GM19455 (cell line): ENCODE measurements around the gene ADGRG6.
"Not testable (repeated sequence)": the region's sequence is repeated elsewhere in the genome, so short reads cannot be mapped to it uniquely, and the experiment has no call there.

Source experiments
- ATAC-seq: cut with Tn5 transposase; IDR thresholded peaks from one replicate; pipeline ENCODE4 v1.9.1; 2021; ENCODE audit not compliant: unreplicated experiment

Gene ADGRG6

DNA sequence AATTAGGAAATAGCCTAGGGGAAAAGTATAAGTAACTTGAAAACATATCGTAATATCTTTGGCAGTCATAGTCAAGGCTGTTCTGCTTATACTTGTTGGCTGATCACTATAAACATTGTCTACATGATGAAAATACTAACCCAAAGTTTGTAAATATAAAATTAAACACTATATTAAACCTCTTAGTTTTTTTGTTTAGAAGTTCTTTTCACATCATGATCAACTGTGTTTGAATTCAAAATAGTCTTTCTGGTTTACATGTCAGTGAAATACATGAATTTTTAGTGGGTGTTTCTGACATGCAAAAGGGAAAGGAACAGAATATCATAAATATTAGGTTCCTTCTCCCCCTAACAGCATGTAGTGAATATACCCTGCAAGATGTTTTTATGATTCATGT is 43.5 kb downstream of the ADGRG6 start:
- no peak for ATAC-seq

DNA sequence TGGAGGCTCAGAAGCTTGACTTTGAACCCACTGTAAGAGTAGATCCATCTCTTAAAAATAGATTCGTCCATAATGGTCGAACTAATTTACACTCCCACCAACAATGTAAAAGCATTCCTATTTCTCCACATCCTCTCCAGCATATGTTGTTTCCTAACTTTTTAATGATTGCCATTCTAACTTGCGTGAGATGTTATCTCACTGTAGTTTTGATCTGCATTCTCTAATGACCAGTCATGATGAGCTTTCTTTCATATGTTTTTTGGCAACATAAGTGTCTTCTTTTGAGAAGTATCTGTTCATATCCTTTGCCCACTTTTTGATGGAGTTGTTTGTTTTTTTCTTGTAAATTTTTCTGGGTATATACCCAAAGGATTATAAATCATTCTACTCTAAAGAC is 44.4 kb downstream of the ADGRG6 start:
- ATAC-seq: not testable (repeated sequence)

DNA sequence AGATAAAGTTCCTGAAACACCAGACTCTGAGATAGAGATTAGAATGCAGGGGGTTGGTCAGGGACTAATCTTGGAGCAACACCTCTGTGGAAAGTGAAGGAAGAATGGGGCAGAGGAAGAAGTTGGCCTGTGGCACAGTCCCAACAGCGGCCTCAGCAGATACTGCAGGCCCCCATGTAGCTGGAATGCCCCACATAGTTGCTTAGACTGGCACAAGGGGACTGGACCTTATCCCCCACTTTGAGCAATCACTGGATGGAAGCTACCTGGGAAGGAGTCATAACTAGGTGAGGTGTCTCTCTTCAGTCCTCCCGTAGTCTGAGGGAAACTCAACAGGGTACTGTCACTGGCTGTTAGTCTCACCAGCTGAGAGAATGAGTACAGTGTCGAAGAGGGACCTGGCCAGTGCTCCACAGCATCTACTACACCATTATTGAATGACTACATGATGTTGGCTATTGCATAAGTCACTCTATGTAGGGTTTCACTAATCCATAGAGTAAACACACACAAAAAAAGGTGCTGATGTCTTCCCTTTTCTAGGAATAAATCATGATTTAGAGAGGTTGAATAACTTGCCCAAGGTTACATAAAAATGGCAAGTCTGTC is 47.5 kb downstream of the ADGRG6 start:
- ATAC-seq: no peak

DNA sequence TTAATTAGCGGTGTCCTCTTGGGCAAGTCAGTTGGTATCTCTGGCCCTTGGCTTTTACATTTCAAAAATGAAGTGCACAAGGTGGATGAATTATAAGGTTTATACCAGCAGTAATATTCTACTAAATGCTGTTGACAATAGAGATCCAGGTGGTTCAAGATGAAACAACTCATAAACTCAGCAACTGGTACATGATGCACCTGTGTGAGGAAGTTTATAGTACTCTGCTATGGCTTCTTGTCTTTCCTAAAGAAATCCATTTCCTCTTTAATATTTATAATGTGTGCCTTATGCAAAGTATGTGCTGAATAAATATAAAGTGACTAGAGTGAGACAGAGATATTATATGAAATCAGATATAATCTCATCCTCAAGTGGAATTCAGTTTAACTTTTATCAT is 48.5 kb downstream of the ADGRG6 start:
- no peak for ATAC-seq

DNA sequence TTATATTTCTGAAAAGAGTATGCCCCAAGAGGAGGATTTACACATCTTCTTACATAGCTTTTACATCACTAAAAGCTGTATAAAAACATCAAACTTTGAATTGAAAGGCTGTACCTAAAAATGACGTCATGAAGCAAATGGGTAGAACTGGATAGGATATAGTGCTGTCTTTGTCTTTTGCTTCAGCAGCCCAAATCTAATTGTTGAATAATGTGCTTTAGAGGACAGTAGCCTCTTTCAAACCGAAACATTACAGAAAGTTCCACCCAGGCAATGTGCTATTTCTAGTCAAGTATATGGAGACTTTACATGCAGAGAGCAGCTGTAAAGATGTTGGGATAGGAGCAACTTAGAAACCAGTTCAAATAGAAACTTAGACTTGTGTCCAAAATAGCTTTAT is 51.9 kb downstream of the ADGRG6 start:
- ATAC-seq: no peak

GRCh38 chr6:142354650-142355049 is 52.8 kb downstream of the ADGRG6 start:
- ATAC-seq: no peak

DNA sequence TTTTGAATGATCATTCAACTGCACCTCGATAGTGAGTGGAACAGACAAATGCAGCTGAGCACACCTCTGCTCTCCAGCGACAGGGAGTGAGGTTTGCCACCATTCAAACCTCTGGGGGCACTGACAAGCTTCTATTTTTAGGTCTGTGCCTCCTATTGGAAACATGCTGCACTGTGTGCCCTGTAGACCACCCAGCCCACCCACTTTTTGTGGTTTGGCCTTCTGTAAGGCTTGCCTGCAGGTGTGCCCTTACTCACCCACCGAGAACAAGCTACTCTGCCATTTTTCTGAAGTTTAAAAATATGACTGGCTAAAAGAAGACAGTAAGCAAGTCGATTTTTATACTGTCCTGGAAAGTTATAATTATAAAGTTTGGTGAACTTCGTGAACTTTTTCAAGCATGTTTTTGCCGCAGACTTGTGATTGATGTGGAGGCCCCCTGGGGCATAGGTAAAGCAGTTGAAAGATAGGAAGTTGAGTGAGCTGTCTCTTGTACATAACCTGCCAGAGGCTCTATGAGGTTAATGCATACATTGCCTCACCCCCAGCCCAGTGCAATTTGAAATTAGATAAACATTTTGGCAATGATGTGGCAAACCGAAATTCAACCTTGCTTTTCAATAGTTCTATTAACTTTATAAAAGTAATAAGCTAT is 53.8 kb downstream of the ADGRG6 start:
- ATAC-seq: no peak

- ATAC-seq: no peak
Observed at GRCh38 chr6:142356201-142356883, 54.5 kb downstream of the ADGRG6 start.

DNA sequence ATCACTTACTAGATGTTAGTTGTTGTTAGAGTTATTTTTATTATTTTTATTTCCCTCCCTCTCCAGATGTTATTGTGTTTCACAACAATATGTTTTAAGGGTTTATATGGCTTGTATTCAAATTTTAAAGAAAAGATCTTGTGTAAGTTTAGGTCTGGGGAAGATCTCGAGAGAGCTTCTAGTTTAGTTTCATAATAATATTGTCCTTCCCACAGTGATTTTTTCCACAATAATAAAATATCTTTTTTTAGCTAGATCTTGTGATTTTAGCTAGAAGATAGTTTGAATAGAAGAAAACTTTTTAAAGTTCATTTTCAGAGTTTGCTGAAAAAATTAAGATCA is 55.0 kb downstream of the ADGRG6 start:
- no peak for ATAC-seq

- ATAC-seq: no peak
Observed at GRCh38 chr6:142357879-142358278, 56.1 kb downstream of the ADGRG6 start.

GRCh38 chr6:142359271-142359960 is 57.6 kb downstream of the ADGRG6 start:
- no peak for ATAC-seq

- no peak for ATAC-seq
Observed at GRCh38 chr6:142361345-142361744, 59.5 kb downstream of the ADGRG6 start.

DNA sequence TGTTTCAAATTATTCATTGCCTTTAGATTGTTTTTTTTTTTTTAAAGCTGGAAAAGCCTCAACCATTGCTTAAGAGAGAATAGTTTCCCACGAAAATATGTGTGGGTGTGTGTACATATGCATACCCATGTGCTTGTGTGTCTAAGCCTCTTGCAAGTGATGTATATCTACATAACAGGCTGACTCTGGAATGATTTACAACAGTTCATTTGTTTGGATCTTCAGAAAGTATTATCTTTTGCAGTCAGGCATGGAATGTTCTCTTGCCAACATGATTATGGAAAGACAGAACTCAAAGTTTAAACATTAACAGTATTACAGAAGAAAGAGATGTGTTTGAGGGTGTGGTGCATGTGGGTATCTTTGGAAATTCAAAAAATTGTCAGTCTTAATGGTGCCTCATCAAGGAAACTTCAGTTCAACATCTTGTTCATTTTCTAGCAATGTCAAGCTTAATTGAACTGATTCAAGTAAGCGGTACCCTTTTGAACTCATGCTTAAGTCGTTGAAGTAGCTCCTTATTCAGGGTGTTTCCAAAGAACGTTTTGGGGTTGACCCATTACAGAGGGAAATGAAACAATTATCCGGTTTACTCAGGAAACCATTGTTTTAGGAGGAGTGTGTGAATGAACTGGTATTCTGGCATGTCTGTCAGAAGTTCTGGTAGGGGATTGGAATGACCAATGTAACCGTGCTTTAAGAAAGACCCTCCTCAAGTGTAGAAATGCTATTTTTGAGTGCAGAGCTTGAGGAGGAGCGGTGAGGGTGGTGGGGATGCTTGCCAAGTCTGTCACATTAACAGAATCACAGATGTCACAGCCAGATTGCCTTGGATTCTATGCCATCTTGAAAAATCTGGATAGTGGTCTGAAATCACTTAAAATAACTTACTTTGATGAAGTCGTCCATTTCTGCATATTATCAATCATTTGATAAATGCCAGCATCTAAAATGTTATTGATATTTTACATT is 60.3 kb downstream of the ADGRG6 start:
- ATAC-seq: no peak

DNA sequence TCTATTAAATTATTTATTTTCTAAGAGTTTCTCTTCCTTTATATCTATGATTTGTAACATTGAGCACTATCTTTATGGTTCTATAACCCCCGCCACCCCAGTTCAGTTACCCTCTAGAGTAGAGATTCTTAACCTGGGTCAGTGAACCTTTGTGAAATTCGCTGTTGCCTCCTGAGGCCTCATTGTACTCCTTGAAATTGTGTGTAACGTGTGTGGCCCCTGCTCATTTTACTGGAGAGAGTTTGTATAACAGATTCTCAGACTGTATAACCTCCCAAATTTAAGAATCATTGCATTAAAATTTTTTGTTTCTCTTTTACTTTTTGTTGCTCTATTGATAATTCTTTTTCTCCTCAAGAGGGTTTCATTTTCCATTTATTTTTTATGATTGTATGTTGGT is 65.3 kb downstream of the ADGRG6 start:
- no peak for ATAC-seq

DNA sequence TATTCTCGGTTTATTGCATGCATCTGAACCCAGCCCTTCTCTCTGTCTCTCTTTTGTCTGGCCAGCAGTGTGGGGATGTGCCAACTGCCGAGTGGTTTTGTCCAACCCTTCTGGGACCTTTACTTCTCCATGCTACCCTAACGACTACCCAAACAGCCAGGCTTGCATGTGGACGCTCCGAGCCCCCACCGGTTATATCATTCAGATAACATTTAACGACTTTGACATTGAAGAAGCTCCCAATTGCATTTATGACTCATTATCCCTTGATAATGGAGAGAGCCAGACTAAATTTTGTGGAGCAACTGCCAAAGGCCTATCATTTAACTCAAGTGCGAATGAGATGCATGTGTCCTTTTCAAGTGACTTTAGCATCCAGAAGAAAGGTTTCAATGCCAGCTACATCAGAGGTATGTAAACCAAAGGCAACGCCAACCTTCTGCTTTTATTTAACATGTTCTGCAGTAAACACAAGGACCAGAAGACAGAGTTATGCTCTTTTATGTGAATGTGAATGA is 65.8 kb downstream of the ADGRG6 start:
- ATAC-seq: no peak

DNA sequence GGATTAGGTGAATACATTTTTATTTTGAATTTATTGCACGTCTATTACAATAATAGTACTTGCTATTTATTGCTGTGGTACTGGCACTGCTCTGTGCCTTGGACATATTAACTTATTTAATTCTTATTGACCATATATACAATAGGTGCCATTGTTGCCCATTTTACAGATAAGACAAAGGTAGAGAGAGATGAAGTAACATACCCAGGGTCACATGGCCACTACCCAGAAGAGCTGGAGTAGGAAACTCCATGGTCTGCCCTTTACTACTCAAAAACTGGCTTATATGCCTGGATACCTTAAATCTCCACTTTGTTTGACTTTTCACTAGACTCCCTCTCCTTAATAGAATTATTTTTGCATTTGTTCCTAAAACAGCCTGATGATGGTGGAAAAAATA is 67.5 kb downstream of the ADGRG6 start:
- ATAC-seq: no peak

DNA sequence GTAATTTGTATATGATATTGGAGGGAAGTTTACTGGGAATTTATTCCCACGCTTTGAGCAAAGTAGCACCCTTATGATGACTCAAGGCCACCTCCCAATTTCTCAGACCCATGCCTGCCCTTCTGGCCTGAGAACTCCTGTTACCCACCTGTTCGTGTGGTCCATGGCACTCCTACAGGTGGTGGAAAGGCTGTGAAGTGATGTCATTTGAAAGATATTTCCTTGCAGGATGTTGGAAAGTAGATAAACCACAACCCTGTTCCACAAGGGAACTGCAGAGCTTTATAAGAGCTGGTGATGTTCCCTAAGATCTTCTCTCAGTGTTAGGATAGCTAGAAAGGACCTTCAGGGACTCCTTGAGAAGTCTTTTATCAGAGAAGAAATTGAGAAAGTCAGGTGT is 70.5 kb downstream of the ADGRG6 start:
- ATAC-seq: no peak

DNA sequence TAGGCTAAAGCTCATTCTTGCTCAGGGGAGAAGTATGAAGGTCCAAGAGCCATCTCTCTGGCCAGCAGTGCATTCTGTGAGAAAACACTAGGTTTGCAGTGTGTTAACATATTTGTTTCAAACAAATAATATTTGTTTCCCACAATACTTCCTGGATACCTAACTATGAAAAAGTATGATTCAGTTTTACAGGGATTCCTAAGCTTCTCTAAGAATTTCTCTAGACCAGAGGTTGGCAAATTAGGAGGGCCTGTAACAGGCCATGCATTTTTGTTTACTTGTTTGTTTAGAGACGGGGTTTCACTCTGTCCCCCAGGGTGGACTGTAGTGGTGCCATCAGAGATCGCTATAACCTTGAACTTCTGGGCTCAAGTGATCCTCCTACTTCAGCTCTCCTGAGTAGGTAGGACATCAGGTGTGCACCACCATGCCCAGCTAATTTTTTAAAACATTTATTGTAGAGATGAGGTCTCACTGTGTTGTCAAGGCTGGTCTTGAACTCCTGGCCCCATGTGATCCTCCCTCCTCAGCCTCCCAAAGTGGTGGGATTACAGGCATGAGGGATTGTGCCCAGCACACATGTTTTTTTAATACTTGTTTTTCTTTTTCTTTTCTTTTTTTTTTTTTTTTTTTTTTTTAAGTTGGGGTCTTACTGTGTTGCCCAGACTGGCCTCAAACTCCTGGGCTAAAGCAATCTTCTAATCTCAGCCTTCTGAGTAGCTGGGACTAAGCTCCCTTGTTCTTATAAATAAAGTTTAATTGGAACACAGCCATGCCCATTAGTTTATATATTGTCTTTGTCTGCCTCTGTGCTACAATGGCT is 71.7 kb downstream of the ADGRG6 start:
- ATAC-seq: no peak

DNA sequence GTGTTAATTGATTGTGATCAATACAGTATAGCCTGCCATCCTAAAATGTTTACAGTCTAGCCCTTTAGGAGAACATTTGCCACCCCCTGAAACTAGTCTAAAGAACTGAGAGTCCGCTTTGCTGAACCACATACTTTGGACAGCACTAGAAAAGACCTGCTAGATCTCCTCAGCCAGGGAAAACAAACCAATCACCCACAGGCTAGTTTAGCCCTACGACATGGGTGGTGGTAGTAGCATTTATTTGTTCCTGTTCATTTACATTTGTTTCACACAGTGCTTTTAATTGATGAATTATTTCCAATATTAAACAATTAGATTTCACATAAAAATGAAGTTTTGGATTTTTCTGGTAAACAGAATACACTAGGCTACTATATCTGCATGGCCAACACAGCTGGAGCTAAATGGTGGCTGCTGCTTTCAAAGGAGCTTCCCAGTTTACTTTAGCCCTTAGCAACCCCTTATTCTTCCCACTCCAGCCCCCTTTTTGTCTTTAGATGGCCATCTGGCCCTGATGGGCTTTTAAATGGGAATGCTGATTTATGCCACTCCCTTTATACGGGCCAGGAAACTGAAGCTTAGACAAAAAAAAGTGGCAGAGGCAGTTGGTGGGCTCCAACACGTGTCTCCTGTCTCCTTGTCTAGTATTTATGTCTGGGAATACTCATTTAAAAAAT is 72.4 kb downstream of the ADGRG6 start:
- no peak for ATAC-seq
